CD4-positive, alpha-beta T cell treated with Interleukin-4 for 1 hour (primary cell): ENCODE measurements around the gene IGSF8.
"Not testable (repeated sequence)": the region's sequence is repeated elsewhere in the genome, so short reads cannot be mapped to it uniquely, and the experiment has no call there.

Experiments used
- DNase-seq, 2 donors: peaks; one replicate each; pipeline ENCODE4 v3.0.0-alpha.2; 2020 to 2022

Gene IGSF8

GRCh38 chr1:160127381-160127780 is 29.0 kb upstream of the IGSF8 start:
- no peak for DNase-seq

GRCh38 chr1:160126342-160126741 is 27.9 kb upstream of the IGSF8 start:
- DNase-seq: not testable (repeated sequence)

- no peak for DNase-seq
Measured at GRCh38 chr1:160125746-160126145, 27.3 kb upstream of the IGSF8 start.

GRCh38 chr1:160124705-160125478 is 26.5 kb upstream of the IGSF8 start:
- DNase-seq: no peak

- DNase-seq: no peak
Measured at GRCh38 chr1:160123726-160124125, 25.3 kb upstream of the IGSF8 start.

GRCh38 chr1:160122978-160123495 is 24.6 kb upstream of the IGSF8 start:
- DNase-seq: no peak

GRCh38 chr1:160121388-160121787 is 23.0 kb upstream of the IGSF8 start:
- no peak for DNase-seq

GRCh38 chr1:160120797-160121196 is 22.4 kb upstream of the IGSF8 start:
- no peak for DNase-seq

- DNase-seq: no peak
Measured at GRCh38 chr1:160118928-160119327, 20.5 kb upstream of the IGSF8 start.

- DNase-seq: no peak
Measured at GRCh38 chr1:160117709-160118183, 19.3 kb upstream of the IGSF8 start.

GRCh38 chr1:160117300-160117699 is 18.9 kb upstream of the IGSF8 start:
- no peak for DNase-seq

- DNase-seq: no peak
Measured at GRCh38 chr1:160116283-160117147, 18.1 kb upstream of the IGSF8 start.

- no peak for DNase-seq
Measured at GRCh38 chr1:160115545-160116282, 17.3 kb upstream of the IGSF8 start, which contains the start of gene ATP1A2. Gene ATP1A2, plus strand, starts transcription at chr1:160115759. Its CDS starts 103 bp downstream, at chr1:160115862.

GRCh38 chr1:160114085-160114484 is 15.7 kb upstream of the IGSF8 start:
- DNase-seq: no peak

- DNase-seq: no peak
Measured at GRCh38 chr1:160113407-160113806, 15.0 kb upstream of the IGSF8 start.

GRCh38 chr1:160112357-160112756 is 13.9 kb upstream of the IGSF8 start:
- DNase-seq: no peak

- DNase-seq: not testable (repeated sequence)
Measured at GRCh38 chr1:160111462-160111861, 13.0 kb upstream of the IGSF8 start.

GRCh38 chr1:160109686-160110085 is 11.3 kb upstream of the IGSF8 start:
- no peak for DNase-seq

- peak; percentile 36 to 40 for DNase-seq
Measured at GRCh38 chr1:160108888-160109662, 10.7 kb upstream of the IGSF8 start.

GRCh38 chr1:160107512-160107911 is 9.1 kb upstream of the IGSF8 start:
- no peak for DNase-seq

- no peak for DNase-seq
Measured at GRCh38 chr1:160105155-160105554, 6.7 kb upstream of the IGSF8 start.

GRCh38 chr1:160104486-160104885 is 6.1 kb upstream of the IGSF8 start:
- DNase-seq: peak in 1 of 2 donors; percentile 23
